Body of pancreas (tissue), 4 donors: ENCODE measurements around the gene THEM5.

Experiments
- POLR2A ChIP-seq, 3 donors: fragments of 450-650 bp; IDR thresholded peaks; one replicate each; pipeline ENCODE4 v1.6.1; 2016; ENCODE audit warnings: antibody characterized with exemption in 3 of 3, mild to moderate bottlenecking in 2 of 3
- TF ChIP-seq, protein P1 (sequence below), 7 experiments: fragments of 450-650 bp in 4 of 7; fragments of 200-600 bp in 3 of 7; sonication (generic) in 3 of 7; IDR thresholded peaks; one replicate each; pipeline ENCODE4 v1.5.1; 2016 to 2019; ENCODE audit warnings: antibody characterized with exemption in 7 of 7

- TF ChIP-seq, protein P1, sequence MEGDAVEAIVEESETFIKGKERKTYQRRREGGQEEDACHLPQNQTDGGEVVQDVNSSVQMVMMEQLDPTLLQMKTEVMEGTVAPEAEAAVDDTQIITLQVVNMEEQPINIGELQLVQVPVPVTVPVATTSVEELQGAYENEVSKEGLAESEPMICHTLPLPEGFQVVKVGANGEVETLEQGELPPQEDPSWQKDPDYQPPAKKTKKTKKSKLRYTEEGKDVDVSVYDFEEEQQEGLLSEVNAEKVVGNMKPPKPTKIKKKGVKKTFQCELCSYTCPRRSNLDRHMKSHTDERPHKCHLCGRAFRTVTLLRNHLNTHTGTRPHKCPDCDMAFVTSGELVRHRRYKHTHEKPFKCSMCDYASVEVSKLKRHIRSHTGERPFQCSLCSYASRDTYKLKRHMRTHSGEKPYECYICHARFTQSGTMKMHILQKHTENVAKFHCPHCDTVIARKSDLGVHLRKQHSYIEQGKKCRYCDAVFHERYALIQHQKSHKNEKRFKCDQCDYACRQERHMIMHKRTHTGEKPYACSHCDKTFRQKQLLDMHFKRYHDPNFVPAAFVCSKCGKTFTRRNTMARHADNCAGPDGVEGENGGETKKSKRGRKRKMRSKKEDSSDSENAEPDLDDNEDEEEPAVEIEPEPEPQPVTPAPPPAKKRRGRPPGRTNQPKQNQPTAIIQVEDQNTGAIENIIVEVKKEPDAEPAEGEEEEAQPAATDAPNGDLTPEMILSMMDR (IDR thresholded peaks at IDR 0.05) = no peak
- no peak for TF ChIP-seq POLR2A (IDR thresholded peaks at IDR 0.05)
Observed at GRCh38 chr1:151843398-151843797, 10.1 kb downstream of the THEM5 start.
